ENCODE measurements around the gene CACNA1I. TPM values are rescaled to one million over a fixed set of nuclear protein-coding genes. Genes with fewer than 3 reads are reported as not detected.
"Not testable (repeated sequence)": the region's sequence is repeated elsewhere in the genome, so short reads cannot be mapped to it uniquely, and the experiment has no call there.

The CACNA1I gene
- total RNA-seq = 0.05 TPM in 1 of 2 replicates, not detected in the other
- polyA plus RNA-seq (2012) = 0.01 TPM

- no peak for DNase-seq (ENCODE audit: low read depth)
These were observed at the start of gene CACNA1I for GRCh38 chr22:39570665-39571064. CACNA1I (plus strand) TSS chr22:39570753; CDS start chr22:39570753, 0 bp downstream.

- peak; percentile 91 for DNase-seq (ENCODE audit: low read depth)
These were observed 49.3 kb upstream of the CACNA1I start for GRCh38 chr22:39521106-39521885.

GRCh38 chr22:39522091-39522490 lies 48.5 kb upstream of the CACNA1I start:
- not testable (repeated sequence) for DNase-seq (ENCODE audit: low read depth)

DNA sequence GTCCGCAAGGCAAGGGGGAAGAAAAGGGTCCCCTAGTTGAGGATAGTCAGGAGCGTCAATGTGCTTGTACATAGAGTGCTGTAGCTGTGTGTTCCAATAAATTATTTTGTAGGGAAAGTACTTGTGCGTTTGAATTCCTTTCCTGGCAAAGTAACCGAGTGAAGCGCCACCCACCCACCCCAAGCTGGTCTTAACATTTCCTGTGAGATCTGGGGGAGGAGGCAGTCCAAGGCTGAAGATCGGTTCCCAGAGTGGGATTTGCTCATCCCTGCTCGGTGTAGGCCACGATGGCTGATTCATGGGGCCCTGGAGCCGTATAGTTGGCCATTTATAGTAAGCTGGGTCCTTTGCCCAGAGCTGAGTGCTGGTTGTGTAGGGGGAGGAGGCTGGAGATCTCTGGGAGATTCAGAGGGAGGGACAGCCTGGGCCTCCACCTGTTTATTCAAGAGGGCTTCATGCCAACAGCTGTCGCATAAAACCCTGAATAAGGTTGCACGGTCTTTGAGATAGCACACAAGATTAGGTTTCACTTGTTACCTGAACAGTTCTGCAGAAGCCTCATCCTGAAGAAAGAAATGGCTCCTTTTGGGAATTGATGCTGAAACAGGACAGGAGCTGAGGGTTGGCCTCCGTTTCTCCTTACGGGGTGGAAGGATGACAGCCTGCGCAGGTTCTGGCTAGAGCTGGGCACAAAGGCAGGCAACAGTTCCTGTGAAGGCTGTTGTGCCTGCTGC lies 47.8 kb upstream of the CACNA1I start:
- DNase-seq (ENCODE audit: low read depth) = peak; percentile 95

GRCh38 chr22:39524089-39524752 lies 46.3 kb upstream of the CACNA1I start:
- no peak for DNase-seq (ENCODE audit: low read depth)

DNA sequence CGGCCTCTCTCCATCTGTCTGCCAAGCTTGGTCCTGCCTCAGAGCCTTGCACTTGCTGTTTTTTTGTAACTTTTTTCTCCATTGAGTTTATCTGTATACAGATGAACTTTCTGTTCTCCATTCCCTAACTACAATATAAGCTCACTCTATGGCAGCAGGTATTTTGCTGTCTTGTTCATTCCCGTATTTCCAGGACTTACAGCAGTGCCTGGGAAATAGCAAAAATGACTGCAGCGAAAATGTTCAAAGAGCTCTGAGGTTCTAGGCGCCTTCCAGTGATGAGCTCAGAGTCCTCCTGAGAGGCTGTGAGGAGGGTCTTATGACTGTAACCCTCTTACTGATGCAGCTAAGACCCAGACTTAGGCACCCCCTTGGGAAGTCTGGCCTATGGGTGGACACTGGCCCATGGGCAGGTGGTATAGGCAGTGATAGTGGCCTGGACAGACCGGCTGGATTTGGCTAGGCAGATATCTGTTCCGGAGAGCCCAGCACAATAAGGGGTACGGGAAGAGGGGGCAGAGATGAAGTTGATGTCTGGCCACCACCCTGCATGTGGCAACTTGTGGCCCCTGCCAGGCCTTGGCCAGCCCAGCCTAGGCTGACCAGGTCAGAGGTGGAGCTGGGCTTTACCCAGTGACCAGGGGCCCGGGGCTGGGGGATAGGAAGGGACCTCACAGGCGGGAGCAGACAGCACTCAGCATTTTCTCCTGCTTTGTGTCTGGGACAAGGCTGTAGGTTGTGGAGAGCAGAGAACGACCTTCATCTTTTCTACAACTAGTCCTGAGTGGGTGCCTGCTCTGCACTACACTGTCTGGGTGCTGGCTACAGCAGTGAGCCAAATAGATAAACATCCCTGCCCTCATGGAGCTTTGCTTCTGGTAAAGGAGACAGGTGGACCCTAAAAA lies 45.5 kb upstream of the CACNA1I start:
- no peak for DNase-seq (ENCODE audit: low read depth)

GRCh38 chr22:39525658-39525975 lies 44.9 kb upstream of the CACNA1I start:
- DNase-seq (ENCODE audit: low read depth) = no peak

- DNase-seq (ENCODE audit: low read depth) = no peak
These were observed 43.8 kb upstream of the CACNA1I start for GRCh38 chr22:39526736-39527171.

DNA sequence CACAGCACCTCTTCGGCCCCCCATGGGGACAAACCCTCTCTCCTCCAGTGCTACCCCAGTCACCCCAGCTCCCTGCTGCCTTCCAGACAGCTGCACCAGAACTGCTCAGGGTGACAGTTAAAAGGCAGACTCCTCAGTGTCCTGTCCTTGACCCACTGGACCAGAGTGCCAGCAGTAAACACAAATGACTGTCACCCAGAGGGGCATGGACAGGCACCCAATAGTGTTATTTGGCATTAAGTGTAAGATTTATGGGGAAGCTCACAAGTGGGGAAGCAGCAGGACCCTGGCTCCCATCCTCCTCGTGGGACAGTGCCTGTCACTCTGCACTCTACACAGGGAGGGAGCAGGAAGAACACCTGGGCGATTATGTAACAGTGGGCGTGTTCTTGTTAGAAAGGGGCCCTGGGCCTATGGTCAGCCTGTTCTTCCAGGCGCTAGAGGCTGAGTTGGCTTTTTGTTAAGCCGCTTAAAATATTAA lies 43.0 kb upstream of the CACNA1I start:
- DNase-seq (ENCODE audit: low read depth) = no peak

DNA sequence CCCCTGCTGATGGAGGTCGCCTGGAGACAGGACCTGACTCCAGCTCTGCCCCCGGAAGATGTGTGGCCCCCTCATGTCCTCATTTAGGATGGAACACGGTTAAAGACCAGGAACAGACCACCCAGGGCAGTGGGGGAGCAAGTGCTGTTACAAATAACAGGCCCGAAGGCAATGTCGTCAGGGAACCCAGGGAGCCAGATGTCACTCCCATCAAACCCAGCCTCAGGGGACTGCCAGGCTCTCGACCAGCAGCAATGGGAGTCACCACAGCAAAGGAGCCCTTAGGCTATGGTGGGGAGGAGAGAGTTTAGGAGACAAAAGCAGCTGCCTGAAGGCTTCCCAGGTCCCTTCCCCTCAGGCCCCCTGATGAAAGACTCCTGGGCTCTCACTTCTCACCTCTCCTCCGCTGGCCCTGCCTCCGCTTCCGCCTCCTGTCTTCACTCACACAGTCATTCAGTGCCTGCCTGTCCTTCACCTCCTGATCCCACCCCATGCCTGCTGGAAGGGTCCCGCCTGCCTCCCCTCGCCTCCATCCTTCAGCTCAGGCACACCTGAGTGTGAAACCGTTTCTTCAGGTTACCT lies 42.4 kb upstream of the CACNA1I start:
- DNase-seq (ENCODE audit: low read depth) = no peak

DNA sequence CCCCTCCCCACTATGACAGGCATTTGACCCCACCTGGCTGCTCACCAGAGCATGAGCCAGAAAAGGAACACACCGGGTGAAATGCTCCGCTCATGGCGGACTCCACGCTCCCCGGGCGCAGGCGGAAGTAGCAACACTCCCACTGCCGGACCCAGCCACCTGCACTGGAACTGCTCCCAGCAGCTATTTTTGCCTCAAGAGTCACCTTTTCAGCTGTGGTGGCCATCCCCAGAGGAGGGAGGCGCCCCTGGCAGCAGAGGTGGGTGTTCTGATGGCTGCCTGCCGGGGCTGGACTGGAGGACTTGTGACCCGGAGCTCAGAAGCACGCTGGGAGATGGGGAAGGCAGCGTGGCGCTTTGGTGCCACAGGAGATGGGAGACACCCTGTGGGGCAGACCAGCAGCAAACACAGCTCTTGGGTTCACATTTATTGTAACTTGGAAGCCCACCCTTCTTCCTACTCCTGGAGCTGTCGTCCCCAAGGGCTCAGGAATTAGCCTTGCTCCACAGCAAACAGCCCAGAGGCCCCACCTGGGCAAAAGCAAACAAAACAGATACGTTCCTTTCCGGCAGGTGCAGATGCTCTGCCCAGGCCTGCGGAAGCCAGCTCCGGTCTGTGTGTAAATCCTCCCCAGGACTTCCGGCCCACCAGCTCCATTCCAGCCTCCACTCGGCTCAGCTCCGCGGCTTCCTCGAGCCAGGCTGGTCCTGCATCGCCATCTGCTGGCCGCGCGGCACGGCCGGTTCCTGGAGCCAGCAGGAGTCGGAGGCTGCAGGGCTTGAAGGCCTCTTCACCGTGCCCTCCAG lies 41.7 kb upstream of the CACNA1I start:
- peak; percentile 85 for DNase-seq (ENCODE audit: low read depth)

- no peak for DNase-seq (ENCODE audit: low read depth)
These were observed 41.1 kb upstream of the CACNA1I start for GRCh38 chr22:39529487-39529851.

DNA sequence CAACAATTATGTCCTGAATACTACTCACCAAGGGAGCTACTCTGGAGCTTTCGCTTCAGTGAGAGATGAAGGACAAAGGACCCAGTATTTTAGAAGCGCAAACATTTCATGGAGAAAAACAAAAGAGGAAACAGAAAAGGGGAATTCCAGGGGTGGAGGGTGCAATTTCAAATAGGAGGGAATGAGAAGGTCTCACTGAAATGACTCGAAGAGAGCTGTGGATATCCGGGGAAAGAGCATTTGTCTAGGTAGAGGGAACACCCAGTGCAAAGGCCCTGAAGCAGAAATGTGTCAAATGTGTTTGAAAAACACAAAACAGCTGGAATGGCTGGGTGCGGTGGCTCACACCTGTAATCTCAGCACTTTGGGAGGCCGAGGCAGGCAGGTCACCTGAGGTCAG lies 40.4 kb upstream of the CACNA1I start:
- DNase-seq (ENCODE audit: low read depth) = no peak

GRCh38 chr22:39530692-39531331 lies 39.7 kb upstream of the CACNA1I start:
- DNase-seq (ENCODE audit: low read depth) = no peak

DNA sequence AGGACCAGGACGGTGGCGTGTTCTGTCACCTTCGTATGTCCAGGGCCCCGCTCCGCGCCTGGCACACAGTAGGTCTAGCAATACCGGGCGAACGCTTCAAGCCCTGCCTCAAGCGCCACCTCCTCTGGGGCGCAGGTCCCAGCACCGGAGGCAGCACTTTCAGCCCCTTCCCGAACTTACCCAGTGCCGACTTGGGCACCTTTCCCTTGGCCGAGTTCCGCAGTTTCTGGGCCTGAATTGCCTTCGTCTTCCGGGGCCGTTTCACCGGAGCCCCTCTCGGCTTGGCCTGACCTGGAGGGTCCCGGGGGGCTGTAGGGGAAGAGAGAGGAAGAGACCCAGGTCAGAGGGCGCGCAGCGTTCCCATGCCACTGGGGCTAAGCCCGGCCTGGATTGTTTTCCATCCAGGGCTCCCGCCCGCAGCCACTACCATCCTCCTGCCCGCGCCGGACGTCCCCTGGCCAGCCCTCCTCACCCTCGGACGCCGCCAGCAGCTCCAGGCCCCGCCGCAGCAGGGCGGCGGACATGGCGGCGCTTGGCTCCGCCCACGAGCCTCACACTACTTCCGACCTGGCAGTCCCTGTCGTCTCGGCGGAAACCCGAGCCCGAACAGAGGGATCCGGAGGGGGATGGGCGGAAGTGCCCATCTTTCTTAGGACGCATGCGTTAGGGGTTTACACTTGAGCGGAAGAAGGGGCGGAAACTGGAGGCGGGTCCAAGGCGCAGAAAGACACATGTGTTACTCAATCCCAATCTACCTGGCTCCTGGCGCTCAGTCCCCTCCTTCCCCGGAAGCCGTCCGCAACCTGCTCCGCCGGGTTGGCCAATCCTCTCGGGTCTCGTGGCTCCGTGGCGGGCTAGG lies 38.1 kb upstream of the CACNA1I start, which contains the start of gene RPS19BP1:
RPS19BP1 (minus strand) TSS at position 534 of the 859 bp plus-strand sequence; CDS start at position 524, 10 bp downstream.
- DNase-seq (ENCODE audit: low read depth) = peak; percentile 100

GRCh38 chr22:39534092-39534506 lies 36.5 kb upstream of the CACNA1I start:
- DNase-seq (ENCODE audit: low read depth) = no peak

DNA sequence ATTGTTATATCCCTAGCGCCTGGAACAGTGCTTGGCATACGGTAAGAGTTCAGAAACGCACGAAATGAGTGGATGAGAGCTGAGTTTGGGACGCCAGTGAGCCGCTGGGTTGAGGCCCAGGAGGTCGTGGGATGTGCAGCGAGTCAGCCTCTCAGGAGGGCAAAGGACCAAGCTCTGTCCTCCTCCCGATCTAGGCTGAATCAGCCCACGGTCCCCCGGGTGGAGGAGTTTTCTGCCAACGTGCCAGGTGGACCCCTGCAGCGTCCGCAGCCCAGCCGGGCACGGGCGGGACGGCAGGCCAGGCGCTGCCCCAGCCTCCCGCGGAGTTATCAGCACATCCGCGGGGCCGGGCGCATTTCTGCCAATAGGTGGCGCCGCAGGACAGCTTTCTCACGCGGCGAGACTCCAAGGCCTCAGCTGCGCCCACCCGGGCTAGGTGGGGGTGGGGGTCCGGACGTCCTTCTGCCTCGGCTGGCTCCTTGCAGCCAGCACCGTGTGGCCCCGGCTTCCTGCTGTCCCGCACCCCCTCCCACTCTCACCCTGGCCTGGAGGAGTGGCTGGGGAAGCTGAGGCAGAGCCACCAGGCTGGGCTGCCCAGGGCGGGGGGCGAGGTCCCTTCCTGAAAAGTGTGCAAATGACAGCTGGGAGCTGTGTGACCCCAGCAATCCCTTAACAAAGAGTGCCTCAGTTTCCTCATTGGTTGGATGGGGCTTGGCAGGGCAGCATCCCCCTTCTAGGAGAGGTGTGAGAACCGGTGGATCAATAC lies 35.8 kb upstream of the CACNA1I start:
- peak; percentile 76 for DNase-seq (ENCODE audit: low read depth)
